H1 (cell line): ENCODE results near the gene CENPP. TPM values are rescaled to one million over a fixed set of nuclear protein-coding genes. Genes with fewer than 3 reads are reported as not detected.

Source experiments
- FOSL1 ChIP-seq: IDR thresholded peaks from 2 replicates; pipeline ENCODE4 v1.6.1; 2011; ENCODE audit warnings: mild to moderate bottlenecking, low read depth, low read length, moderate library complexity; ENCODE audit not compliant: insufficient read depth
- PHF8 ChIP-seq: fragments of 200-600 bp; sonication (generic); conservative IDR thresholded peaks from 2 replicates; pipeline ENCODE4 v1.7.1; 2012; ENCODE audit warnings: low read depth, mild to moderate bottlenecking, inconsistent platforms, low read length, moderate library complexity
- RAD21 ChIP-seq, 2 experiments: IDR thresholded peaks in 1 of 2; conservative IDR thresholded peaks in 1 of 2; 2 replicates each; pipeline ENCODE4 v1.6.1; 2011; ENCODE audit warnings: low read depth in 2 of 2, low read length in 2 of 2, improper control_type of control experiment in 1 of 2, inconsistent platforms in 1 of 2, mild to moderate bottlenecking in 1 of 2, moderate library complexity in 1 of 2
- polyA plus RNA-seq, 7 experiments: library from polyadenylated mRNA; depleted of rRNA in 3 of 7; stranded (reverse) in 5 of 7; unstranded in 2 of 7; fragments of >200 nt in 5 of 7; fragments of 200-250 nt in 2 of 7; gene quantifications; 1 replicate in 5 of 7; 2 replicates in 1 of 7; 4 replicates in 1 of 7; pipeline versions ENCODE4 v1.2.1 to v1.2.3, GENCODE V29; 2011 to 2013; ENCODE audit warnings: missing spikeins in 2 of 7, mixed read lengths in 2 of 7
- total RNA-seq: library from RNA; stranded (reverse); fragmentation: NEBNext Ultra II Directional; extraction: Animal tissue kit (Norgen Biotek cat#: 25700); gene quantifications from 2 replicates; pipeline ENCODE4 v1.2.1, GENCODE V29; 2021
- TF ChIP-seq, protein P1 (sequence below): IDR thresholded peaks from 2 replicates; pipeline ENCODE4 v1.6.1; 2012; ENCODE audit warnings: inconsistent platforms

CENPP gene
- total and polyA plus RNA-seq, 2 of the 8 experiments (the other 6 are each of a cell fraction or from before 2014, with no cell fraction given), result 2.7 to 10.8 TPM

- TF ChIP-seq PHF8, result no peak
- no peak for TF ChIP-seq RAD21 (IDR thresholded peaks at IDR 0.05 in 1 of 2, conservative IDR thresholded peaks at IDR 0.05 in 1 of 2; ENCODE audit: low read depth in 2 of 2, low read length in 2 of 2)
- TF ChIP-seq, protein P1, sequence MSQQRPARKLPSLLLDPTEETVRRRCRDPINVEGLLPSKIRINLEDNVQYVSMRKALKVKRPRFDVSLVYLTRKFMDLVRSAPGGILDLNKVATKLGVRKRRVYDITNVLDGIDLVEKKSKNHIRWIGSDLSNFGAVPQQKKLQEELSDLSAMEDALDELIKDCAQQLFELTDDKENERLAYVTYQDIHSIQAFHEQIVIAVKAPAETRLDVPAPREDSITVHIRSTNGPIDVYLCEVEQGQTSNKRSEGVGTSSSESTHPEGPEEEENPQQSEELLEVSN, result no peak
- TF ChIP-seq FOSL1, result no peak
Observed at GRCh38 chr9:92592537-92592936, 266.8 kb downstream of the CENPP start (continued).
